ENCODE data around the gene TNPO1.

TNPO1 gene

GRCh38 chr5:72957337-72957736 lies 140.9 kb downstream of the TNPO1 start:
- no peak for DNase-seq
- intact Hi-C loops (cut with DNase I): loop anchor here (5.0 to 10.0 kb wide), 2 partner anchors 260 to 343 kb away; no protein-coding TSS in a partner anchor

DNA sequence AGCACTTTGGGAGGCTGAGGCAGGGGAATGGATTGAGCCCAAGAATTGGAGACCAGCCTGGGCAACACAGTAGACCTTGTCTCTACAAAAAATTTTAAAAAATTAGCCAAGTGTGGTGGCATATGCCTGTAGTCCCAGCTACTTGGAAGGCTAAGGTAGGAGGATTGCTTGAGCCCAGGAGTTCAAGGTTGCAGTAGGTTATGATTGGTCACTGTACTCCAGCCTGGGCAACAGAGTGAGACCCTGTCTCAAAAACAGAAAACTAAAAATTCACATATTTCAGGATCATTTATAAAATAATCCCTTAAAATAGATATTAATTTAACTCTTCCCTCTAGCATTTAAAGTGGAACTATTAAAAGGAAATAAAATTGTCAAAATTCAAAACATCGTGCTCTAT lies 142.8 kb downstream of the TNPO1 start:
- intact Hi-C loops (cut with DNase I): loop anchor here (5.0 to 10.0 kb wide), 2 partner anchors 258 to 344 kb away; no protein-coding TSS in a partner anchor
- no peak for DNase-seq

All from posterior cingulate gyrus (tissue), 11 donors.